HepG2 (cell line): ENCODE results near the gene TTC28. TPM values are rescaled to one million over a fixed set of nuclear protein-coding genes. Genes with fewer than 3 reads are reported as not detected.

Experiments
- ATAC-seq: fragments of 200-7000 bp; cut with Tn5 transposase; 3 replicates; pipeline ENCODE4 v1.9.1; 2020; ENCODE audit warnings: mild to moderate bottlenecking, moderate library complexity
- BruUV-seq: library from RNA; stranded (reverse); fragments of 400-500 nt; replicated peaks from 2 replicates; lab custom pipeline; 2021; lab: Mats Ljungman, UMichigan
- CTCF ChIA-PET: fragments of 300-600 bp; formaldehyde crosslinking; extraction: SDS; loops from one replicate; lab custom pipeline; 2021; ENCODE audit warnings: low total read pairs, inconsistent platforms, low intra/inter-chr PET ratio; lab: Yijun Ruan, JAX
- POLR2A ChIA-PET: fragments of 350-600 bp; sonication (Branson Sonifier 250); formaldehyde crosslinking; loops from one replicate; lab custom pipeline; 2020; ENCODE audit warnings: antibody characterized with exemption, inconsistent platforms; lab: Yijun Ruan, JAX
- DNase-seq: peaks from one replicate; pipeline ENCODE4 v3.0.0-alpha.2; 2015; ENCODE audit warnings: low spot score
- FAIRE-seq: peaks from 3 replicates; lab custom pipeline; 2011; peaks lifted over from hg19 to GRCh38; lab: Jason Lieb, UNC
- H2AFZ ChIP-seq: one replicate; pipeline ENCODE4 v1.6.1; 2011; ENCODE audit warnings: low read length, inconsistent platforms
- H3K27ac ChIP-seq: fragments of 300-600 bp; 3 replicates; pipeline ENCODE4 v1.8.0; 2011; ENCODE audit warnings: mixed run types, mild to moderate bottlenecking, mixed read lengths, low read length, inconsistent platforms; ENCODE audit not compliant: insufficient read depth; ENCODE audit errors: extremely low read length
- H3K27me3 ChIP-seq, 2 experiments: fragments of 200-600 bp in 1 of 2; 2 replicates in 1 of 2; 3 replicates in 1 of 2; pipeline versions ENCODE4 v1.6.0 to v1.8.0; 2011; ENCODE audit warnings: low read length in 2 of 2, mild to moderate bottlenecking in 2 of 2, moderate library complexity in 2 of 2, inconsistent platforms in 1 of 2; ENCODE audit not compliant: insufficient read depth in 2 of 2, control insufficient read depth in 1 of 2
- H3K36me3 ChIP-seq, 2 experiments: fragments of 200-600 bp in 1 of 2; replicated peaks in 1 of 2; 2 replicates in 1 of 2; 3 replicates in 1 of 2; pipeline versions ENCODE4 v1.5.1 to v1.8.0; 2011; ENCODE audit warnings: low read length in 2 of 2, inconsistent platforms in 1 of 2; ENCODE audit not compliant: insufficient read depth in 2 of 2, control insufficient read depth in 1 of 2
- H3K4me1 ChIP-seq: 2 replicates; pipeline ENCODE4 v1.5.1; 2012; ENCODE audit warnings: low read length, inconsistent platforms; ENCODE audit not compliant: insufficient read depth
- H3K4me2 ChIP-seq: 2 replicates; pipeline ENCODE4 v1.6.0; 2011; ENCODE audit warnings: low read depth, low read length, inconsistent platforms
- H3K4me3 ChIP-seq, 3 experiments: fragments of 200-600 bp in 1 of 3; sonication (generic), shearing (Covaris generic) in 1 of 3; replicated peaks in 1 of 3; 2 replicates each; pipeline ENCODE4 v1.5.1; 2011 to 2016; ENCODE audit warnings: low read length in 3 of 3, inconsistent platforms in 2 of 3, low read depth in 2 of 3, mild to moderate bottlenecking in 2 of 3, control low read depth in 1 of 3, mixed read lengths in 1 of 3; ENCODE audit not compliant: insufficient read depth in 1 of 3
- H3K79me2 ChIP-seq: one replicate; pipeline ENCODE4 v1.6.1; 2011; ENCODE audit warnings: low read length, inconsistent platforms; ENCODE audit not compliant: insufficient read depth
- H3K9ac ChIP-seq: 2 replicates; pipeline ENCODE4 v1.6.0; 2011; ENCODE audit warnings: mild to moderate bottlenecking, low read depth, low read length, inconsistent platforms; ENCODE audit not compliant: insufficient read depth
- H3K9me3 ChIP-seq: 2 replicates; pipeline ENCODE4 v1.5.1; 2012; ENCODE audit warnings: mild to moderate bottlenecking, low read length
- H4K20me1 ChIP-seq: 2 replicates; pipeline ENCODE4 v1.6.0; 2011; ENCODE audit warnings: inconsistent platforms, mild to moderate bottlenecking, low read length, moderate library complexity; ENCODE audit not compliant: insufficient read depth
- ISX ChIP-seq: sonication (generic); formaldehyde crosslinking; conservative IDR thresholded peaks from 2 replicates; pipeline ENCODE4 v1.5.0; 2020; ENCODE audit warnings: missing genetic modification reagents
- RAD21 ChIP-seq: fragments of 450-650 bp; formaldehyde crosslinking; IDR thresholded peaks from 2 replicates; pipeline ENCODE4 v1.5.0; 2020; ENCODE audit warnings: mild to moderate bottlenecking
- SMC3 ChIP-seq: IDR thresholded peaks from 2 replicates; pipeline ENCODE4 v1.6.1; 2011; ENCODE audit warnings: low read length, improper control_type of control experiment
- SOX5 ChIP-seq: IDR thresholded peaks from 2 replicates; pipeline ENCODE4 v1.6.1; 2016; ENCODE audit warnings: borderline replicate concordance
- STAG1 ChIP-seq: sonication (generic); formaldehyde crosslinking; IDR thresholded peaks from 2 replicates; pipeline ENCODE4 v1.4.0; 2020; ENCODE audit warnings: missing genetic modification reagents
- THAP11 ChIP-seq: IDR thresholded peaks from 2 replicates; pipeline ENCODE4 v1.6.1; 2016; ENCODE audit warnings: missing biosample characterization, missing genetic modification reagents
- ZNF263 ChIP-seq: sonication (generic); formaldehyde crosslinking; IDR thresholded peaks from 2 replicates; pipeline ENCODE4 v1.4.0; 2020; ENCODE audit warnings: missing genetic modification reagents
- WGBS: methylation state at CpG from one replicate; pipeline ENCODE4 v1.1.6; 2017; ENCODE audit warnings: low lambda C conversion rate; 5-methylcytosine and 5-hydroxymethylcytosine counted together
- in situ Hi-C: cut with HindIII; loops from 2 replicates; pipeline ENCODE4 v1.10.0; 2017; ENCODE audit warnings: low pct_unique_long_range_greater_than_20kb; ENCODE audit not compliant: extremely low pct_ligation_motif_present
- intact Hi-C: fragments of 100-400 bp; cut with micrococcal nuclease; formaldehyde crosslinking; loops from one replicate; pipeline ENCODE4 v1.10.0; 2022; ENCODE audit not compliant: unreplicated experiment
- polyA plus RNA-seq, 8 experiments: library from polyadenylated mRNA; depleted of rRNA in 3 of 8; stranded (reverse) in 7 of 8; unstranded in 1 of 8; fragments of >200 nt; fragmentation: Illumina TruSeq in 4 of 8; extraction: Trizol in 4 of 8; gene quantifications; 2 replicates each; pipeline versions ENCODE4 v1.2.1 to v1.2.3, GENCODE V29; 2011 to 2016; ENCODE audit warnings: low read depth in 4 of 8, missing spikeins in 1 of 8, mixed read lengths in 1 of 8; ENCODE audit not compliant: insufficient read depth in 1 of 8
- total RNA-seq, 5 experiments: library from RNA; depleted of rRNA; stranded (reverse); fragments of >200 nt; fragmentation: Illumina TruSeq; extraction: Trizol; gene quantifications; 2 replicates each; pipeline ENCODE4 v1.2.3, GENCODE V29; 2016; ENCODE audit warnings: low read depth in 1 of 5
- TF ChIP-seq, protein P1 (sequence below): IDR thresholded peaks from 2 replicates; pipeline ENCODE4 v1.6.1; 2012; ENCODE audit warnings: low read depth, low read length, improper control_type of control experiment
- TF ChIP-seq, protein P2 (sequence below): sonication (generic); formaldehyde crosslinking; IDR thresholded peaks from 2 replicates; pipeline ENCODE4 v1.4.0; 2020; ENCODE audit warnings: mild to moderate bottlenecking, missing genetic modification reagents
- TF ChIP-seq, protein P3 (sequence below): sonication (generic); formaldehyde crosslinking; IDR thresholded peaks from 2 replicates; pipeline ENCODE4 v1.5.0; 2020; ENCODE audit warnings: mild to moderate bottlenecking, missing genetic modification reagents, moderate library complexity

The TTC28 gene
- total and polyA plus RNA-seq, 2 of the 13 experiments (the other 11 are each of a cell fraction or from before 2014, with no cell fraction given) = 4.2 to 13.1 TPM

DNA sequence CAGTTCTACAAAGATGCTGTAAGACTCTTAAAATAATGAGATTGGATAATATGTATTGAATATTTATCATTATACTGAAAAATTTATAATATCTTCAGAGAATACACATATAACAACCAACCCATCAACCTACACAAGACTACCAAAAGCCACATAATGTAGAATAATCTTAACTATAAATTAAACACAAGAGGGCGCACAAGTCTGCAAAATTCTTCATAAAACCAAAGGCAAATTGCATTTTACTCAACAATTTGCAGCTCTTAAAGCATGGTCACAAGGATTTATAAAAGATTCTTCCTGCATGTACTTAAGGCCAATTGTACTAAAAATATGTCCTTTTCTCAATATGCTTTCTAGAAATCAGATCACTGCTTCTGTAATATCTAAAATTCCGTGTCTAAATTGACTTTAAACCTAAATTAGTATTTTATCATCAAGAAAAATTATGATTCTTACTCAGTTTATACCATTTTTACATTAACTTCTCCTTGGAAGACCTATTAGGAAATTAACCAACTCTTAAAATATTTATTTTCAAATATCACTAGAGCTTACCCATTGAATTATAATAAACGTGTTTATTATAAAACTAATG lies 79.0 kb downstream of the TTC28 start:
- Histone ChIP-seq H3K9ac (no peak overlapping the region), H3K36me3 (no peaks in the 10 kb centered on the region), H3K4me2 (no peak overlapping the region), H3K4me3 (no peak overlapping the region), H3K27ac (no peak overlapping the region)
- DNase-seq = peak; percentile 53
- WGBS = 63% methylated on average over 3 of the region's 3 CpGs
- intact Hi-C loops = loop anchor here (1.0 to 5.0 kb wide), 2 partner anchors 182 to 229 kb away; no protein-coding TSS in a partner anchor
- TF ChIP-seq, protein P1, sequence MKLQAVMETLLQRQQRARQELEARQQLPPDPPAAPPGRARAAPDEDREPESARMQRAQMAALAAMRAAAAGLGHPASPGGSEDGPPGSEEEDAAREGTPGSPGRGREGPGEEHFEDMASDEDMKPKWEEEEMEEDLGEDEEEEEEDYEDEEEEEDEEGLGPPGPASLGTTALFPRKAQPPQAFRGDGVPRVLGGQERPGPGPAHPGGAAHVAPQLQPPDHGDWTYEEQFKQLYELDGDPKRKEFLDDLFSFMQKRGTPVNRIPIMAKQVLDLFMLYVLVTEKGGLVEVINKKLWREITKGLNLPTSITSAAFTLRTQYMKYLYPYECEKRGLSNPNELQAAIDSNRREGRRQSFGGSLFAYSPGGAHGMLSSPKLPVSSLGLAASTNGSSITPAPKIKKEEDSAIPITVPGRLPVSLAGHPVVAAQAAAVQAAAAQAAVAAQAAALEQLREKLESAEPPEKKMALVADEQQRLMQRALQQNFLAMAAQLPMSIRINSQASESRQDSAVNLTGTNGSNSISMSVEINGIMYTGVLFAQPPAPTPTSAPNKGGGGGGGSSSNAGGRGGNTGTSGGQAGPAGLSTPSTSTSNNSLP = peak; percentile 65; the same call in 1 of the 2 replicates
- TF ChIP-seq, protein P2, sequence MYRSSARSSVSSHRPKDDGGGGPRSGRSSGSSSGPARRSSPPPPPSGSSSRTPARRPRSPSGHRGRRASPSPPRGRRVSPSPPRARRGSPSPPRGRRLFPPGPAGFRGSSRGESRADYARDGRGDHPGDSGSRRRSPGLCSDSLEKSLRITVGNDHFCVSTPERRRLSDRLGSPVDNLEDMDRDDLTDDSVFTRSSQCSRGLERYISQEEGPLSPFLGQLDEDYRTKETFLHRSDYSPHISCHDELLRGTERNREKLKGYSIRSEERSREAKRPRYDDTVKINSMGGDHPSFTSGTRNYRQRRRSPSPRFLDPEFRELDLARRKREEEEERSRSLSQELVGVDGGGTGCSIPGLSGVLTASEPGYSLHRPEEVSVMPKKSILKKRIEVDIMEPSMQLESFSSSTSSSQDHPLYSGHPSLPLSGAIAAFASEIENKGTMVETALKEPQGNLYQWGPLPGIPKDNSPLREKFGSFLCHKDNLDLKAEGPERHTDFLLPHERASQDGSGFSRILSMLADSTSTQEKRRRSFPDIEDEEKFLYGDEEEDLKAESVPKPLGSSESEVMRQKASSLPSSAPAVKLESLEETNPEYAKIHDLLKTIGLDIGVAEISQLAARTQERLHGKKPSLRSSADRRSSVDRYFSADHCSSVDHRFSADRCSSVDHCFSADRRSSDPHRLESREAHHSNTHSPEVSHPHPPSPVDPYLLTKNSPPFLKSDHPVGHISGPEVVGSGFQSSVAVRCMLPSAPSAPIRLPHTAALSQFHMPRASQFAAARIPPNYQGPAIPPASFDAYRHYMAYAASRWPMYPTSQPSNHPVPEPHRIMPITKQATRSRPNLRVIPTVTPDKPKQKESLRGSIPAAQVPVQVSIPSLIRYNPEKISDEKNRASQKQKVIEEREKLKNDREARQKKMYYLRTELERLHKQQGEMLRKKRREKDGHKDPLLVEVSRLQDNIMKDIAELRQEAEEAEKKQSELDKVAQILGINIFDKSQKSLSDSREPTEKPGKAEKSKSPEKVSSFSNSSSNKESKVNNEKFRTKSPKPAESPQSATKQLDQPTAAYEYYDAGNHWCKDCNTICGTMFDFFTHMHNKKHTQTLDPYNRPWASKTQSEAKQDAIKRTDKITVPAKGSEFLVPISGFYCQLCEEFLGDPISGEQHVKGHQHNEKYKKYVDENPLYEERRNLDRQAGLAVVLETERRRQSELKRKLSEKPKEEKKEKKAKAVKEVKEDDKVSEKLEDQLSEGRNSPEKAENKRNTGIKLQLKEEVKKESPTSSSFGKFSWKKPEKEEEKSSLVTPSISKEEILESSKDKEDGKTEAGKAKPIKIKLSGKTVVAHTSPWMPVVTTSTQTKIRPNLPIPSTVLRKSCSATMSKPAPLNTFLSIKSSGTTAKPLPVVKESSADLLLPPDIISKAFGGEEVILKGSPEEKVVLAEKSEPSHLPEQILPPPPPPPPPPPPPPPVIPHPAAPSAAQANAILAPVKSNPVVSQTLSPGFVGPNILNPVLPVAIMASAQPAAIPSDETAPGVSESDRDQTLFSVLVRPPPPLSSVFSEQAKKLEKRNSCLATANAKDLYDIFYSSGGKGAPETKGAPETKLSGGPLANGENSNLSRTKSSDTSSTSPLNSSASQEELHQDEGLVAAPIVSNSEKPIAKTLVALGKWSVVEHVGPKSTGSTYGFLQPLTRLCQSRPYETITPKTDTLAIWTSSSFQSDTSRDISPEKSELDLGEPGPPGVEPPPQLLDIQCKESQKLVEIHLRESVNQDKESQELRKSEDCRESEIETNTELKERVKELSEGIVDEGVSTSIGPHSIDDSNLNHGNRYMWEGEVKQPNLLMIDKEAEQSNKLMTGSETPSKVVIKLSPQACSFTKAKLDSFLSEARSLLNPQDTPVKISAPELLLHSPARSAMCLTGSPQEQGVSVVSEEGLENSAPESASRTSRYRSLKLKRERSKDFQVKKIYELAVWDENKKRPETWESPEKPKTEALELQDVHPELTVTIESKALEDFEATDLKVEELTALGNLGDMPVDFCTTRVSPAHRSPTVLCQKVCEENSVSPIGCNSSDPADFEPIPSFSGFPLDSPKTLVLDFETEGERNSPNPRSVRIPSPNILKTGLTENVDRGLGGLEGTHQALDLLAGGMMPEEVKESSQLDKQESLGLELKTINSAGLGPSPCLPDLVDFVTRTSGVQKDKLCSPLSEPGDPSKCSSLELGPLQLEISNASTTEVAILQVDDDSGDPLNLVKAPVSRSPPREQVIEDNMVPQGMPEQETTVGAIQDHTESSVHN (CRISPR knock-in tag) = no peak
- TF ChIP-seq THAP11 (CRISPR knock-in tag) (peak; percentile 26; the same call in 1 of the 2 replicates), RAD21 (0 out of 2 replicates have a peak, but pooled peaks have one; percentile 10), SMC3 (peak; percentile 61), SOX5 (CRISPR knock-in tag) (no peak), ISX (CRISPR knock-in tag) (no peak), STAG1 (CRISPR knock-in tag) (peak; percentile 88), ZNF263 (CRISPR knock-in tag) (no peak)
- TF ChIP-seq, protein P3, sequence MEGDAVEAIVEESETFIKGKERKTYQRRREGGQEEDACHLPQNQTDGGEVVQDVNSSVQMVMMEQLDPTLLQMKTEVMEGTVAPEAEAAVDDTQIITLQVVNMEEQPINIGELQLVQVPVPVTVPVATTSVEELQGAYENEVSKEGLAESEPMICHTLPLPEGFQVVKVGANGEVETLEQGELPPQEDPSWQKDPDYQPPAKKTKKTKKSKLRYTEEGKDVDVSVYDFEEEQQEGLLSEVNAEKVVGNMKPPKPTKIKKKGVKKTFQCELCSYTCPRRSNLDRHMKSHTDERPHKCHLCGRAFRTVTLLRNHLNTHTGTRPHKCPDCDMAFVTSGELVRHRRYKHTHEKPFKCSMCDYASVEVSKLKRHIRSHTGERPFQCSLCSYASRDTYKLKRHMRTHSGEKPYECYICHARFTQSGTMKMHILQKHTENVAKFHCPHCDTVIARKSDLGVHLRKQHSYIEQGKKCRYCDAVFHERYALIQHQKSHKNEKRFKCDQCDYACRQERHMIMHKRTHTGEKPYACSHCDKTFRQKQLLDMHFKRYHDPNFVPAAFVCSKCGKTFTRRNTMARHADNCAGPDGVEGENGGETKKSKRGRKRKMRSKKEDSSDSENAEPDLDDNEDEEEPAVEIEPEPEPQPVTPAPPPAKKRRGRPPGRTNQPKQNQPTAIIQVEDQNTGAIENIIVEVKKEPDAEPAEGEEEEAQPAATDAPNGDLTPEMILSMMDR (CRISPR knock-in tag) = peak; percentile 68
- TF ChIP-seq, all 625 proteins: peak for 6
- no peak for FAIRE-seq
- BruUV-seq = no TSS peak
- Histone ChIP-seq H3K79me2 (peaks cover 12% of the 10 kb centered on the region), H2AFZ (no peak overlapping the region), H3K4me1 (peaks cover 13% of the 10 kb centered on the region), H4K20me1 (no peaks in the 10 kb centered on the region), H3K27me3 (no peaks in the 10 kb centered on the region), H3K9me3 (no peaks in the 10 kb centered on the region)
- in situ Hi-C loops = loop anchor here (10.0 kb wide), 2 partner anchors 184 to 224 kb away; no protein-coding TSS in a partner anchor
- POLR2A ChIA-PET = interaction anchor here (1.1 to 1.9 kb wide), 2 partner anchors 200 to 225 kb away, joined by 3 to 8 read pairs; partner anchors contain the start of gene XBP1
- no peak for ATAC-seq
- CTCF ChIA-PET = interaction anchor here (1.3 kb wide), 2 partner anchors 228 to 229 kb away, joined by 3 to 5 read pairs; no protein-coding TSS in a partner anchor
